HG03175 (cell line): ENCODE measurements around the gene FHL1.
"Not testable (repeated sequence)": the region's sequence is repeated elsewhere in the genome, so short reads cannot be mapped to it uniquely, and the experiment has no call there.

Experiments used
- ATAC-seq: cut with Tn5 transposase; IDR thresholded peaks from one replicate; pipeline ENCODE4 v1.9.1; 2021; ENCODE audit warnings: mild to moderate bottlenecking, moderate library complexity; ENCODE audit not compliant: unreplicated experiment

The FHL1 gene

GRCh38 chrX:136147315-136147901 is at the start of gene FHL1:
Gene FHL1, plus strand, starts transcription at chrX:136147533.
- ATAC-seq: peak; percentile 35

GRCh38 chrX:136097871-136098805 is 49.2 kb upstream of the FHL1 start:
- ATAC-seq: no peak

- no peak for ATAC-seq
Observed at GRCh38 chrX:136104936-136105335, 42.4 kb upstream of the FHL1 start.

GRCh38 chrX:136106920-136107528 is 40.3 kb upstream of the FHL1 start:
- no peak for ATAC-seq

- not testable (repeated sequence) for ATAC-seq
Observed at GRCh38 chrX:136108905-136109304, 38.4 kb upstream of the FHL1 start.

- ATAC-seq: no peak
Observed at GRCh38 chrX:136112286-136112685, 35.0 kb upstream of the FHL1 start.

GRCh38 chrX:136112778-136113177 is 34.6 kb upstream of the FHL1 start:
- ATAC-seq: no peak

- ATAC-seq: no peak
Observed at GRCh38 chrX:136115126-136115903, 32.0 kb upstream of the FHL1 start.

GRCh38 chrX:136115904-136116297 is 31.4 kb upstream of the FHL1 start:
- no peak for ATAC-seq

GRCh38 chrX:136121788-136122187 is 25.5 kb upstream of the FHL1 start:
- ATAC-seq: no peak

GRCh38 chrX:136122207-136122606 is 25.1 kb upstream of the FHL1 start:
- ATAC-seq: no peak

GRCh38 chrX:136125106-136125505 is 22.2 kb upstream of the FHL1 start:
- ATAC-seq: no peak

GRCh38 chrX:136126371-136126770 is 21.0 kb upstream of the FHL1 start:
- no peak for ATAC-seq

- no peak for ATAC-seq
Observed at GRCh38 chrX:136126872-136127406, 20.4 kb upstream of the FHL1 start.

- ATAC-seq: no peak
Observed at GRCh38 chrX:136128743-136129142, 18.6 kb upstream of the FHL1 start.

- ATAC-seq: no peak
Observed at GRCh38 chrX:136130931-136131833, 16.2 kb upstream of the FHL1 start.

- no peak for ATAC-seq
Observed at GRCh38 chrX:136138939-136139338, 8.4 kb upstream of the FHL1 start.

- no peak for ATAC-seq
Observed at GRCh38 chrX:136141569-136141968, 5.8 kb upstream of the FHL1 start.

GRCh38 chrX:136142592-136142991 is 4.7 kb upstream of the FHL1 start:
- ATAC-seq: no peak

- ATAC-seq: no peak
Observed at GRCh38 chrX:136143711-136144110, 3.6 kb upstream of the FHL1 start.
